HG03378 (cell line): ENCODE results near the gene KPNA5.

Experiments
- ATAC-seq: cut with Tn5 transposase; IDR thresholded peaks from one replicate; pipeline ENCODE4 v1.9.1; 2021; ENCODE audit warnings: mild to moderate bottlenecking, moderate library complexity; ENCODE audit not compliant: unreplicated experiment

KPNA5 gene

GRCh38 chr6:116779573-116780164 is 98.7 kb downstream of the KPNA5 start:
- no peak for ATAC-seq

DNA sequence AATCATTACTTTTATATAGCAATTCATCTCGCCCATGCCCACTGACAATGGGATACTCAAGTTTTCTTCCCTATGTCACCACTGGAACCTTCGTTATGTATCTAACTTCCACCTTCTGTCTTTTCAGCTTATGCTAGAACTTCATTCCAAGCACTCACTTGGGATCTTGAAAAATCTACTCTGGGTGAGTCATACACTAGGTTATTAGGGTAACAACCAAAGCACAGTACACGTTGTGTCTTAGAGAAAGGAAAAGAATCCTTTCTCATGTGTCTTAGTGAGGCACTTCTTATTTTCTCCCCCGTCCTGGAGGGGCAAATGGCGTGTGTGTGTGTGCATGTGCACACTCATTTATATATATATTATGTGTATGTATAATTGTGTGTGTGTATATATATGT is 102.8 kb downstream of the KPNA5 start:
- ATAC-seq: no peak
